NCI-H82 (cell line): ENCODE measurements around the gene CACNA1F.

Experiments
- DNase-seq: peaks from one replicate; lab custom pipeline; 2025; lab: John Stamatoyannopoulos, UW

Gene CACNA1F

GRCh38 chrX:49230500-49231232 is 2.5 kb downstream of the CACNA1F start:
- DNase-seq = no peak

GRCh38 chrX:49228185-49228584 is 5.0 kb downstream of the CACNA1F start:
- DNase-seq = no peak

GRCh38 chrX:49227726-49228125 is 5.4 kb downstream of the CACNA1F start:
- no peak for DNase-seq

- DNase-seq = no peak
Measured at GRCh38 chrX:49226946-49227345, 6.2 kb downstream of the CACNA1F start.

- DNase-seq = no peak
Measured at GRCh38 chrX:49225858-49226257, 7.3 kb downstream of the CACNA1F start.

- DNase-seq = no peak
Measured at GRCh38 chrX:49221868-49222267, 11.3 kb downstream of the CACNA1F start.

- DNase-seq = no peak
Measured at GRCh38 chrX:49220100-49220499, 13.0 kb downstream of the CACNA1F start.

GRCh38 chrX:49214996-49215526 is 18.1 kb downstream of the CACNA1F start:
- DNase-seq = no peak

GRCh38 chrX:49214416-49214815 is 18.7 kb downstream of the CACNA1F start:
- DNase-seq = no peak

GRCh38 chrX:49212861-49213260 is 20.3 kb downstream of the CACNA1F start:
- no peak for DNase-seq

GRCh38 chrX:49212209-49212608 is 20.9 kb downstream of the CACNA1F start:
- no peak for DNase-seq

- DNase-seq = no peak
Measured at GRCh38 chrX:49211074-49211473, 22.1 kb downstream of the CACNA1F start.

- no peak for DNase-seq
Measured at GRCh38 chrX:49210406-49210805, 22.7 kb downstream of the CACNA1F start.

- peak; percentile 90 for DNase-seq
Measured at GRCh38 chrX:49209434-49210251, 23.5 kb downstream of the CACNA1F start.

- no peak for DNase-seq
Measured at GRCh38 chrX:49208399-49208798, 24.7 kb downstream of the CACNA1F start.

GRCh38 chrX:49206543-49206942 is 26.6 kb downstream of the CACNA1F start:
- no peak for DNase-seq

- no peak for DNase-seq
Measured at GRCh38 chrX:49205443-49205842, 27.7 kb downstream of the CACNA1F start.

GRCh38 chrX:49204709-49205108 is 28.4 kb downstream of the CACNA1F start:
- no peak for DNase-seq

GRCh38 chrX:49204017-49204416 is 29.1 kb downstream of the CACNA1F start:
- DNase-seq = no peak

GRCh38 chrX:49203536-49203935 is 29.6 kb downstream of the CACNA1F start:
- DNase-seq = no peak

- no peak for DNase-seq
Measured at GRCh38 chrX:49202022-49202421, 31.1 kb downstream of the CACNA1F start.

- DNase-seq = peak; percentile 92
Measured at GRCh38 chrX:49199906-49200771, 33.0 kb downstream of the CACNA1F start, which contains the start of gene SYP. Gene SYP (minus strand): TSS chrX:49200193. CDS start chrX:49200186, 7 bp downstream.
